SK-N-SH treated with all-trans-retinoic acid at 6 μM for 48 hours (cell line): ENCODE results near the gene CLMN.

Source experiments
- ATAC-seq: fragments of 200-7000 bp; cut with Tn5 transposase; 3 replicates; pipeline ENCODE4 v1.9.1; 2020; ENCODE audit warnings: mild to moderate bottlenecking, moderate library complexity
- ARNTL ChIP-seq: fragments of 450-650 bp; formaldehyde crosslinking; IDR thresholded peaks from 2 replicates; pipeline ENCODE4 v1.5.0; 2020; ENCODE audit warnings: low read depth, mild to moderate bottlenecking, moderate library complexity, borderline replicate concordance
- CSDC2 ChIP-seq: fragments of 250-450 bp; sonication (Bioruptor Pico); IDR thresholded peaks from 2 replicates; pipeline ENCODE4 v1.5.0; 2020; ENCODE audit warnings: mild to moderate bottlenecking, moderate library complexity
- ESRRG ChIP-seq: fragments of 250-450 bp; sonication (Bioruptor Pico); IDR thresholded peaks from 2 replicates; pipeline ENCODE4 v1.6.1; 2021; ENCODE audit warnings: mild to moderate bottlenecking
- GLIS3 ChIP-seq: fragments of 250-450 bp; sonication (Bioruptor Pico); IDR thresholded peaks from 2 replicates; pipeline ENCODE4 v1.5.0; 2020; ENCODE audit warnings: mild to moderate bottlenecking, moderate library complexity
- ISL1 ChIP-seq: fragments of 250-450 bp; sonication (Bioruptor Pico); IDR thresholded peaks from 2 replicates; pipeline ENCODE4 v2.1.2; 2022; ENCODE audit warnings: mild to moderate bottlenecking, moderate library complexity
- POU6F1 ChIP-seq: fragments of 250-450 bp; sonication (Bioruptor Pico); IDR thresholded peaks from 2 replicates; pipeline ENCODE4 v1.8.0; 2021; ENCODE audit warnings: low read depth, mild to moderate bottlenecking, moderate library complexity, borderline replicate concordance
- PPARA ChIP-seq: fragments of 250-450 bp; sonication (Bioruptor Pico); IDR thresholded peaks from 2 replicates; pipeline ENCODE4 v1.5.0; 2020; ENCODE audit warnings: mild to moderate bottlenecking, borderline replicate concordance
- RARB ChIP-seq: fragments of 250-450 bp; sonication (Bioruptor Pico); IDR thresholded peaks from 2 replicates; pipeline ENCODE4 v1.8.0; 2021; ENCODE audit warnings: mild to moderate bottlenecking, moderate library complexity
- SNAI2 ChIP-seq: fragments of 250-450 bp; sonication (Bioruptor Pico); IDR thresholded peaks from 2 replicates; pipeline ENCODE4 v1.5.0; 2020; ENCODE audit warnings: mild to moderate bottlenecking, moderate library complexity
- TOX ChIP-seq: fragments of 250-450 bp; sonication (Bioruptor Pico); IDR thresholded peaks from 2 replicates; pipeline ENCODE4 v1.8.0; 2021; ENCODE audit warnings: mild to moderate bottlenecking, moderate library complexity, borderline replicate concordance
- ZFP3 ChIP-seq: fragments of 250-450 bp; sonication (Bioruptor Pico); IDR thresholded peaks from 2 replicates; pipeline ENCODE4 v1.5.0; 2020; ENCODE audit warnings: mild to moderate bottlenecking, moderate library complexity
- ZFP30 ChIP-seq: fragments of 450-650 bp; formaldehyde crosslinking; IDR thresholded peaks from 2 replicates; pipeline ENCODE4 v1.5.0; 2022; ENCODE audit warnings: mild to moderate bottlenecking, moderate library complexity
- ZNF565 ChIP-seq: fragments of 450-650 bp; formaldehyde crosslinking; conservative IDR thresholded peaks from 2 replicates; pipeline ENCODE4 v1.5.0; 2020; ENCODE audit warnings: low read depth, mild to moderate bottlenecking, moderate library complexity
- ZNF70 ChIP-seq: fragments of 450-650 bp; formaldehyde crosslinking; IDR thresholded peaks from 2 replicates; pipeline ENCODE4 v1.5.0; 2020; ENCODE audit warnings: mild to moderate bottlenecking, moderate library complexity
- ZNF8 ChIP-seq: fragments of 450-650 bp; formaldehyde crosslinking; IDR thresholded peaks from 2 replicates; pipeline ENCODE4 v1.5.0; 2020; ENCODE audit warnings: mild to moderate bottlenecking, moderate library complexity
- TF ChIP-seq, protein P1 (sequence below): fragments of 250-450 bp; sonication (Bioruptor Pico); IDR thresholded peaks from 2 replicates; pipeline ENCODE4 v1.5.1; 2020; ENCODE audit warnings: low read depth, mild to moderate bottlenecking, moderate library complexity
- TF ChIP-seq, protein P2 (sequence below): fragments of 250-450 bp; sonication (Bioruptor Pico); IDR thresholded peaks from 2 replicates; pipeline ENCODE4 v1.8.0; 2020; ENCODE audit warnings: mild to moderate bottlenecking, moderate library complexity, borderline replicate concordance
- TF ChIP-seq, protein P3 (sequence below): fragments of 250-450 bp; sonication (Bioruptor Pico); IDR thresholded peaks from 2 replicates; pipeline ENCODE4 v1.5.0; 2020; ENCODE audit warnings: mild to moderate bottlenecking, moderate library complexity

Gene CLMN

GRCh38 chr14:95216008-95216407 lies 103.7 kb downstream of the CLMN start:
- no peak for ATAC-seq
- TF ChIP-seq CSDC2 (CRISPR knock-in tag) (no peak), ESRRG (CRISPR knock-in tag) (no peak), PPARA (CRISPR knock-in tag) (no peak), GLIS3 (CRISPR knock-in tag) (no peak)
- TF ChIP-seq, protein P1, sequence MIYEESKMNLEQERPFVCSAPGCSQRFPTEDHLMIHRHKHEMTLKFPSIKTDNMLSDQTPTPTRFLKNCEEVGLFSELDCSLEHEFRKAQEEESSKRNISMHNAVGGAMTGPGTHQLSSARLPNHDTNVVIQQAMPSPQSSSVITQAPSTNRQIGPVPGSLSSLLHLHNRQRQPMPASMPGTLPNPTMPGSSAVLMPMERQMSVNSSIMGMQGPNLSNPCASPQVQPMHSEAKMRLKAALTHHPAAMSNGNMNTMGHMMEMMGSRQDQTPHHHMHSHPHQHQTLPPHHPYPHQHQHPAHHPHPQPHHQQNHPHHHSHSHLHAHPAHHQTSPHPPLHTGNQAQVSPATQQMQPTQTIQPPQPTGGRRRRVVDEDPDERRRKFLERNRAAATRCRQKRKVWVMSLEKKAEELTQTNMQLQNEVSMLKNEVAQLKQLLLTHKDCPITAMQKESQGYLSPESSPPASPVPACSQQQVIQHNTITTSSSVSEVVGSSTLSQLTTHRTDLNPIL, result no peak
- TF ChIP-seq, all 23 proteins: peak for 0

- ATAC-seq, result no peak
- no peak for TF ChIP-seq ZNF565 (CRISPR knock-in tag)
- no peak for TF ChIP-seq ZNF8
- TF ChIP-seq TOX (CRISPR knock-in tag), result no peak
- no peak for TF ChIP-seq ARNTL (CRISPR knock-in tag)
- TF ChIP-seq, protein P1, result no peak
- no peak for TF ChIP-seq GLIS3 (CRISPR knock-in tag)
- TF ChIP-seq, protein P2, sequence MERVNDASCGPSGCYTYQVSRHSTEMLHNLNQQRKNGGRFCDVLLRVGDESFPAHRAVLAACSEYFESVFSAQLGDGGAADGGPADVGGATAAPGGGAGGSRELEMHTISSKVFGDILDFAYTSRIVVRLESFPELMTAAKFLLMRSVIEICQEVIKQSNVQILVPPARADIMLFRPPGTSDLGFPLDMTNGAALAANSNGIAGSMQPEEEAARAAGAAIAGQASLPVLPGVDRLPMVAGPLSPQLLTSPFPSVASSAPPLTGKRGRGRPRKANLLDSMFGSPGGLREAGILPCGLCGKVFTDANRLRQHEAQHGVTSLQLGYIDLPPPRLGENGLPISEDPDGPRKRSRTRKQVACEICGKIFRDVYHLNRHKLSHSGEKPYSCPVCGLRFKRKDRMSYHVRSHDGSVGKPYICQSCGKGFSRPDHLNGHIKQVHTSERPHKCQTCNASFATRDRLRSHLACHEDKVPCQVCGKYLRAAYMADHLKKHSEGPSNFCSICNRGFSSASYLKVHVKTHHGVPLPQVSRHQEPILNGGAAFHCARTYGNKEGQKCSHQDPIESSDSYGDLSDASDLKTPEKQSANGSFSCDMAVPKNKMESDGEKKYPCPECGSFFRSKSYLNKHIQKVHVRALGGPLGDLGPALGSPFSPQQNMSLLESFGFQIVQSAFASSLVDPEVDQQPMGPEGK (CRISPR knock-in tag), result no peak
- TF ChIP-seq CSDC2 (CRISPR knock-in tag), result no peak
- TF ChIP-seq ESRRG (CRISPR knock-in tag), result no peak
- no peak for TF ChIP-seq ZNF70 (CRISPR knock-in tag)
- TF ChIP-seq POU6F1 (CRISPR knock-in tag), result no peak
- TF ChIP-seq SNAI2 (CRISPR knock-in tag), result no peak
- no peak for TF ChIP-seq ZFP3 (CRISPR knock-in tag)
- TF ChIP-seq RARB (CRISPR knock-in tag), result no peak
- TF ChIP-seq ZFP30 (CRISPR knock-in tag), result no peak
- TF ChIP-seq, protein P3, sequence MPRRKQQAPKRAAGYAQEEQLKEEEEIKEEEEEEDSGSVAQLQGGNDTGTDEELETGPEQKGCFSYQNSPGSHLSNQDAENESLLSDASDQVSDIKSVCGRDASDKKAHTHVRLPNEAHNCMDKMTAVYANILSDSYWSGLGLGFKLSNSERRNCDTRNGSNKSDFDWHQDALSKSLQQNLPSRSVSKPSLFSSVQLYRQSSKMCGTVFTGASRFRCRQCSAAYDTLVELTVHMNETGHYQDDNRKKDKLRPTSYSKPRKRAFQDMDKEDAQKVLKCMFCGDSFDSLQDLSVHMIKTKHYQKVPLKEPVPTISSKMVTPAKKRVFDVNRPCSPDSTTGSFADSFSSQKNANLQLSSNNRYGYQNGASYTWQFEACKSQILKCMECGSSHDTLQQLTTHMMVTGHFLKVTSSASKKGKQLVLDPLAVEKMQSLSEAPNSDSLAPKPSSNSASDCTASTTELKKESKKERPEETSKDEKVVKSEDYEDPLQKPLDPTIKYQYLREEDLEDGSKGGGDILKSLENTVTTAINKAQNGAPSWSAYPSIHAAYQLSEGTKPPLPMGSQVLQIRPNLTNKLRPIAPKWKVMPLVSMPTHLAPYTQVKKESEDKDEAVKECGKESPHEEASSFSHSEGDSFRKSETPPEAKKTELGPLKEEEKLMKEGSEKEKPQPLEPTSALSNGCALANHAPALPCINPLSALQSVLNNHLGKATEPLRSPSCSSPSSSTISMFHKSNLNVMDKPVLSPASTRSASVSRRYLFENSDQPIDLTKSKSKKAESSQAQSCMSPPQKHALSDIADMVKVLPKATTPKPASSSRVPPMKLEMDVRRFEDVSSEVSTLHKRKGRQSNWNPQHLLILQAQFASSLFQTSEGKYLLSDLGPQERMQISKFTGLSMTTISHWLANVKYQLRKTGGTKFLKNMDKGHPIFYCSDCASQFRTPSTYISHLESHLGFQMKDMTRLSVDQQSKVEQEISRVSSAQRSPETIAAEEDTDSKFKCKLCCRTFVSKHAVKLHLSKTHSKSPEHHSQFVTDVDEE (CRISPR knock-in tag), result no peak
These were observed 104.5 kb downstream of the CLMN start for GRCh38 chr14:95215094-95215725.

- TF ChIP-seq ZFP3 (CRISPR knock-in tag) (peak; percentile 95), PPARA (CRISPR knock-in tag) (no peak), GLIS3 (CRISPR knock-in tag) (no peak), SNAI2 (CRISPR knock-in tag) (no peak), ISL1 (no peak), CSDC2 (CRISPR knock-in tag) (no peak)
- no peak for ATAC-seq
These were observed 105.9 kb downstream of the CLMN start for GRCh38 chr14:95213774-95214173.
